ENCODE results near the gene ABCG8.

ABCG8 gene

GRCh38 chr2:43806719-43807031 is 32.1 kb upstream of the ABCG8 start:
- TF ChIP-seq CEBPB (IDR thresholded peaks at IDR 0.05), result no peak
- TF ChIP-seq, protein P1, sequence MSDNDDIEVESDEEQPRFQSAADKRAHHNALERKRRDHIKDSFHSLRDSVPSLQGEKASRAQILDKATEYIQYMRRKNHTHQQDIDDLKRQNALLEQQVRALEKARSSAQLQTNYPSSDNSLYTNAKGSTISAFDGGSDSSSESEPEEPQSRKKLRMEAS (IDR thresholded peaks at IDR 0.05), result no peak
- no peak for TF ChIP-seq NFIC (IDR thresholded peaks at IDR 0.05)
- no peak for TF ChIP-seq TAF1 (IDR thresholded peaks at IDR 0.05; ENCODE audit: low read depth)
- TF ChIP-seq TCF12 (IDR thresholded peaks at IDR 0.05; ENCODE audit: low read depth), result no peak
- TF ChIP-seq, protein P2, sequence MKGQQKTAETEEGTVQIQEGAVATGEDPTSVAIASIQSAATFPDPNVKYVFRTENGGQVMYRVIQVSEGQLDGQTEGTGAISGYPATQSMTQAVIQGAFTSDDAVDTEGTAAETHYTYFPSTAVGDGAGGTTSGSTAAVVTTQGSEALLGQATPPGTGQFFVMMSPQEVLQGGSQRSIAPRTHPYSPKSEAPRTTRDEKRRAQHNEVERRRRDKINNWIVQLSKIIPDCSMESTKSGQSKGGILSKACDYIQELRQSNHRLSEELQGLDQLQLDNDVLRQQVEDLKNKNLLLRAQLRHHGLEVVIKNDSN (IDR thresholded peaks at IDR 0.05), result no peak

DNA sequence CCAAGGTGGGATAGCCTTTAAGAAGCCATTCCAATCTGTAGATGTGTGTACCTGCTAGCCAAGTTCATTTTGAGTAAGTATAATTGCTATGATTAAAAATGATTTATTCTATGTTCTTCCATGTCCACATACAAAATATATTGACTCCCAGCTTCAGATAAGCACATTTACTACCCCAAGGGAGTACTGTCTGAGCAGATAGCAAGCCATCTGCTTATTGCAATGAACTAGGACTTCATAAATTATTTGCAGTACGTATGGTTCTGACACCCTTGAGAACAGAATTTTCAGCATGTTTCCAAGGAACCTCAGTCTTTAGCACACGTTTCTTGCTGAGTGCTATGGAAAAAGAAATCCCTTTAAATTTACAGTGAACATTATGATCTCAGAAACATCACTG is 28.3 kb upstream of the ABCG8 start:
- TF ChIP-seq EGR1 (IDR thresholded peaks at IDR 0.05) (no peak), CEBPB (IDR thresholded peaks at IDR 0.05) (no peak), YY1 (IDR thresholded peaks at IDR 0.05; ENCODE audit: low read depth) (no peak), NFIC (IDR thresholded peaks at IDR 0.05) (no peak), FOXM1 (IDR thresholded peaks at IDR 0.05; ENCODE audit: borderline replicate concordance, low read depth) (no peak), RAD21 (IDR thresholded peaks at IDR 0.05; ENCODE audit: low read depth) (no peak), REST (IDR thresholded peaks at IDR 0.05; ENCODE audit: low read depth) (no peak), CREB1 (IDR thresholded peaks at IDR 0.05; ENCODE audit: low read depth) (no peak), ZBTB7A (IDR thresholded peaks at IDR 0.05; ENCODE audit: low read depth) (no peak), TAF1 (IDR thresholded peaks at IDR 0.05; ENCODE audit: low read depth) (no peak), TCF12 (IDR thresholded peaks at IDR 0.05; ENCODE audit: low read depth) (no peak), TEAD4 (IDR thresholded peaks at IDR 0.05) (no peak), EP300 (IDR thresholded peaks at IDR 0.05; ENCODE audit: borderline replicate concordance) (no peak)
- TF ChIP-seq, protein P2 (IDR thresholded peaks at IDR 0.05), result no peak
- TF ChIP-seq, protein P1 (IDR thresholded peaks at IDR 0.05), result no peak

DNA sequence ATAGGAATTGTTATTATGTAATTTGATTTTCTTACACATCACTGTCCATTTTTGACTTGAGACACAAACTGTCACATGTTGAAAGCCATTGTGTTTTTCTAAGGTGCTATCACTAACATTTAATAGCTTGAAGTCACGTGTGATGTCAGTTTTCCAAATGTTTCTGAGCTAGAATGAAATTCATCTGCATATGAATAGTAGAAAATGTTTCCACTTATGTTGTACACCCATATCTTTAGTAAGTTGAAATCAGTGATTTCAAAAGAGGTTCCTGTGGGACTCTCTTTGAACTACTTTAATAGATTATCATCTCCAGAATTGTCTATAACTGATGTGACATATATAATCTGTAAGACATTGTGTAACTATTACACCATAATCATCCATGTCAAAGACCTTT is 27.9 kb upstream of the ABCG8 start:
- TF ChIP-seq NFIC (IDR thresholded peaks at IDR 0.05), result no peak
- TF ChIP-seq TAF1 (IDR thresholded peaks at IDR 0.05; ENCODE audit: low read depth), result no peak
- TF ChIP-seq CEBPB (IDR thresholded peaks at IDR 0.05), result no peak

DNA sequence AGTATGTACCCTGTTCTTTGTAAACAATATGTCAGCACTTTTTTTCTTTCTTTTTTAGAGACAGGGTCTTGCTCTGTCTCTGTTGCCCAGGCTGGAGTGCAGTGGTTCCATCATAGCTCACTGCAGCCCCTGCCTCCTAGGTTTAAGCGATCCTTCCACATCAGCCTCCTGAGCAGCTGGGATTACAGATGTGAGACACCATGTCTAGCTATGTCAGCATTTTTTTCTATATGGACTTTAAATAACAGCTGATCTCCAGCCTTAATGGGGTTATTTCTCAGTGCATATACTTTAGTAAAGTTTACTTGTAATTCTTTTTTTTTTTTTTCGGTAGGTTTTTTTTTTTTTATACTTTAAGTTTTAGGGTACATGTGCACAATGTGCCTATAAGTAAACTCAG is 26.8 kb upstream of the ABCG8 start:
- TF ChIP-seq FOXM1 (IDR thresholded peaks at IDR 0.05; ENCODE audit: borderline replicate concordance, low read depth), result no peak
- TF ChIP-seq NFIC (IDR thresholded peaks at IDR 0.05), result no peak
- TF ChIP-seq, protein P1 (IDR thresholded peaks at IDR 0.05), result no peak
- TF ChIP-seq, protein P2 (IDR thresholded peaks at IDR 0.05), result no peak
- TF ChIP-seq RAD21 (IDR thresholded peaks at IDR 0.05; ENCODE audit: low read depth), result no peak
- TF ChIP-seq TAF1 (IDR thresholded peaks at IDR 0.05; ENCODE audit: low read depth), result no peak
- TF ChIP-seq CREB1 (IDR thresholded peaks at IDR 0.05; ENCODE audit: low read depth), result no peak
- no peak for TF ChIP-seq TCF12 (IDR thresholded peaks at IDR 0.05; ENCODE audit: low read depth)
- TF ChIP-seq TEAD4 (IDR thresholded peaks at IDR 0.05), result no peak
- no peak for TF ChIP-seq EP300 (IDR thresholded peaks at IDR 0.05; ENCODE audit: borderline replicate concordance)
- TF ChIP-seq YY1 (IDR thresholded peaks at IDR 0.05; ENCODE audit: low read depth), result no peak
- TF ChIP-seq ZBTB7A (IDR thresholded peaks at IDR 0.05; ENCODE audit: low read depth), result no peak
- no peak for TF ChIP-seq CEBPB (IDR thresholded peaks at IDR 0.05)
- TF ChIP-seq EGR1 (IDR thresholded peaks at IDR 0.05), result no peak
- TF ChIP-seq REST (IDR thresholded peaks at IDR 0.05; ENCODE audit: low read depth), result no peak

GRCh38 chr2:43812947-43813346 is 25.8 kb upstream of the ABCG8 start:
- TF ChIP-seq TAF1 (IDR thresholded peaks at IDR 0.05; ENCODE audit: low read depth), result no peak
- TF ChIP-seq, protein P1 (IDR thresholded peaks at IDR 0.05), result no peak
- no peak for TF ChIP-seq RAD21 (IDR thresholded peaks at IDR 0.05; ENCODE audit: low read depth)
- no peak for TF ChIP-seq CREB1 (IDR thresholded peaks at IDR 0.05; ENCODE audit: low read depth)
- TF ChIP-seq REST (IDR thresholded peaks at IDR 0.05; ENCODE audit: low read depth), result no peak
- no peak for TF ChIP-seq NFIC (IDR thresholded peaks at IDR 0.05)
- TF ChIP-seq YY1 (IDR thresholded peaks at IDR 0.05; ENCODE audit: low read depth), result no peak
- TF ChIP-seq EP300 (IDR thresholded peaks at IDR 0.05; ENCODE audit: borderline replicate concordance), result no peak
- TF ChIP-seq FOXM1 (IDR thresholded peaks at IDR 0.05; ENCODE audit: borderline replicate concordance, low read depth), result no peak
- no peak for TF ChIP-seq CEBPB (IDR thresholded peaks at IDR 0.05)
- TF ChIP-seq TCF12 (IDR thresholded peaks at IDR 0.05; ENCODE audit: low read depth), result no peak
- TF ChIP-seq TEAD4 (IDR thresholded peaks at IDR 0.05), result no peak
- no peak for TF ChIP-seq EGR1 (IDR thresholded peaks at IDR 0.05)
- TF ChIP-seq ZBTB7A (IDR thresholded peaks at IDR 0.05; ENCODE audit: low read depth), result no peak
- TF ChIP-seq, protein P2 (IDR thresholded peaks at IDR 0.05), result no peak

Measured in Ishikawa (cell line).